HEK293T (cell line): ENCODE results near the gene USP22.

Source experiments
- CTCF ChIA-PET: fragments of 350-600 bp; formaldehyde crosslinking; extraction: SDS; loops from one replicate; lab custom pipeline; 2021; ENCODE audit warnings: antibody characterized with exemption, inconsistent platforms; lab: Yijun Ruan, JAX
- POLR2A ChIA-PET: fragments of 350-600 bp; formaldehyde crosslinking; extraction: SDS; loops from one replicate; lab custom pipeline; 2020; ENCODE audit warnings: antibody characterized with exemption, inconsistent platforms; lab: Yijun Ruan, JAX
- DNase-seq: peaks from one replicate; pipeline ENCODE4 v3.0.0; 2012; ENCODE audit warnings: mixed read lengths; ENCODE audit errors: extremely low spot score
- ARNT ChIP-seq: fragments of 450-650 bp; IDR thresholded peaks from 2 replicates; pipeline ENCODE4 v1.6.1; 2017; ENCODE audit warnings: mild to moderate bottlenecking
- BHLHE40 ChIP-seq: fragments of 450-650 bp; IDR thresholded peaks from 2 replicates; pipeline ENCODE4 v1.6.1; 2016; ENCODE audit warnings: mild to moderate bottlenecking, moderate library complexity, borderline replicate concordance
- CTBP1 ChIP-seq: fragments of 450-650 bp; IDR thresholded peaks from 2 replicates; pipeline ENCODE4 v1.6.1; 2016; ENCODE audit warnings: borderline replicate concordance
- ELF4 ChIP-seq: fragments of 450-650 bp; IDR thresholded peaks from 2 replicates; pipeline ENCODE4 v1.6.1; 2017; ENCODE audit warnings: antibody characterized with exemption
- FOXA1 ChIP-seq: fragments of 450-650 bp; IDR thresholded peaks from 2 replicates; pipeline ENCODE4 v1.6.1; 2016; ENCODE audit warnings: mild to moderate bottlenecking
- FOXK2 ChIP-seq: fragments of 450-650 bp; IDR thresholded peaks from 2 replicates; pipeline ENCODE4 v1.6.1; 2016; ENCODE audit warnings: mild to moderate bottlenecking
- FOXM1 ChIP-seq: fragments of 450-650 bp; IDR thresholded peaks from 2 replicates; pipeline ENCODE4 v1.6.1; 2017; ENCODE audit warnings: mild to moderate bottlenecking, borderline replicate concordance
- HDGF ChIP-seq: fragments of 450-650 bp; IDR thresholded peaks from 2 replicates; pipeline ENCODE4 v1.6.1; 2017; ENCODE audit warnings: antibody characterized with exemption, borderline replicate concordance
- L3MBTL2 ChIP-seq: fragments of 450-650 bp; conservative IDR thresholded peaks from 2 replicates; pipeline ENCODE4 v1.6.1; 2016; ENCODE audit warnings: mild to moderate bottlenecking
- LEF1 ChIP-seq: fragments of 450-650 bp; IDR thresholded peaks from 2 replicates; pipeline ENCODE4 v1.6.1; 2017; ENCODE audit warnings: mild to moderate bottlenecking, borderline replicate concordance
- NFRKB ChIP-seq: fragments of 450-650 bp; IDR thresholded peaks from 2 replicates; pipeline ENCODE4 v1.6.1; 2016; ENCODE audit warnings: mild to moderate bottlenecking, moderate library complexity
- SP1 ChIP-seq: fragments of 450-650 bp; IDR thresholded peaks from 2 replicates; pipeline ENCODE4 v1.6.1; 2017
- SUZ12 ChIP-seq: fragments of 450-650 bp; IDR thresholded peaks from 2 replicates; pipeline ENCODE4 v1.6.1; 2016; ENCODE audit warnings: mild to moderate bottlenecking
- TARDBP ChIP-seq: fragments of 450-650 bp; IDR thresholded peaks from 2 replicates; pipeline ENCODE4 v1.6.1; 2016
- ZNF384 ChIP-seq: fragments of 450-650 bp; IDR thresholded peaks from 2 replicates; pipeline ENCODE4 v1.6.1; 2016
- TF ChIP-seq, protein P1 (sequence below): fragments of 450-650 bp; IDR thresholded peaks from 2 replicates; pipeline ENCODE4 v1.6.1; 2016

Gene USP22

DNA sequence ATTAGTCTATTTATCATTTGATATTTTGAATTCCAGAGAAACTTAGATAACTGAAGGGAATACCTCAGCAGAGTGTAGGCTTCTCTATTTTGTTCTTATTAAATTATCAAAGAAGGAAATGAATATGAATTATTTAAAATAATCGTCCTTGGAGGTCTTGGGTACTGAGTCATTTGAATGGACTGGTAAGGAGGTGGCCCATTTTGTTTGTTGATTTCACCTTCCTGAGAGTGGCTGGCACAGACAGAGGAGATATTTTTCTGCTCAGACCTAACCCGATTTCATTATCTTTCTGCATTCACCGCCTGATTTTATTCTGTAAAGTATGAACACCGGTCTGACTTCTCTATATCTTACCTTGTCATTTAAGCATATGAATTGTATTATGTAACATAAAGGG lies 88.0 kb downstream of the USP22 start:
- ChIA-PET POLR2A (no interaction called here), CTCF (interaction anchor here (0.7 kb wide), 1 partner anchor 144 kb away, joined by 3 read pairs; no protein-coding TSS in a partner anchor)
- TF ChIP-seq NFRKB (no peak), ARNT (no peak), BHLHE40 (no peak), L3MBTL2 (no peak), FOXM1 (no peak), FOXA1 (no peak), HDGF (no peak), ELF4 (no peak), CTBP1 (no peak), TARDBP (no peak), SUZ12 (no peak), LEF1 (no peak), ZNF384 (no peak), FOXK2 (no peak), SP1 (no peak)
- TF ChIP-seq, protein P1, sequence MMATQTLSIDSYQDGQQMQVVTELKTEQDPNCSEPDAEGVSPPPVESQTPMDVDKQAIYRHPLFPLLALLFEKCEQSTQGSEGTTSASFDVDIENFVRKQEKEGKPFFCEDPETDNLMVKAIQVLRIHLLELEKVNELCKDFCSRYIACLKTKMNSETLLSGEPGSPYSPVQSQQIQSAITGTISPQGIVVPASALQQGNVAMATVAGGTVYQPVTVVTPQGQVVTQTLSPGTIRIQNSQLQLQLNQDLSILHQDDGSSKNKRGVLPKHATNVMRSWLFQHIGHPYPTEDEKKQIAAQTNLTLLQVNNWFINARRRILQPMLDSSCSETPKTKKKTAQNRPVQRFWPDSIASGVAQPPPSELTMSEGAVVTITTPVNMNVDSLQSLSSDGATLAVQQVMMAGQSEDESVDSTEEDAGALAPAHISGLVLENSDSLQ: no peak

DNA sequence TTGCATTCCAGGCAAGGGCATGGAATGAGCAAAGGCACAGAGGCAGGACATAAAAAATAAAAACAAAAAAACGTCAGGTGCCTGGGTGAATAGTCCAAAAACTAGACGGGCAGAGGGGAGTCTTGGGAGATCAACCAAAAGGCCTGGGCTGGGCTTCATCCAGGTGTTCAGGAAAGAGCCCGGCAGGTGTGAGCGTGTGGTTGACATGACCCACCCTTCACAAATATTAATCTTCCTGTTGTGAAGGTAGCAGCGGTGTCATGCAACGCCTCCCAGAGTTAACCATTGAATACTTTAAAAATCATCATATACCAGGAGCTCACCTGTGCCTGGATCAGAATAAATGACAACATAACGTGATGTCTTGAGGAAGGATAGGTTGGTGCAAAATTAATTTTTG lies 90.6 kb downstream of the USP22 start:
- POLR2A ChIA-PET: no interaction called here
- CTCF ChIA-PET: no interaction called here
- DNase-seq: no peak
- TF ChIP-seq FOXA1: no peak
- TF ChIP-seq CTBP1: no peak
- TF ChIP-seq ELF4: no peak
- no peak for TF ChIP-seq HDGF
- TF ChIP-seq, protein P1: no peak
- no peak for TF ChIP-seq NFRKB
- TF ChIP-seq SUZ12: no peak
- no peak for TF ChIP-seq L3MBTL2
- no peak for TF ChIP-seq FOXK2
- no peak for TF ChIP-seq SP1
- TF ChIP-seq ARNT: no peak
- TF ChIP-seq ZNF384: no peak
- no peak for TF ChIP-seq TARDBP
- TF ChIP-seq FOXM1: no peak
- no peak for TF ChIP-seq LEF1

More for the DNA sequence above, 88.0 kb downstream of the USP22 start:
- no peak for DNase-seq
